ENCODE measurements around the gene NPY2R.

- no peak for TF ChIP-seq POLR2AphosphoS5 (IDR thresholded peaks at IDR 0.05)
- TF ChIP-seq MXI1 (conservative IDR thresholded peaks at IDR 0.05; ENCODE audit: poor library complexity, severe bottlenecking), result no peak
- TF ChIP-seq CTCF (IDR thresholded peaks at IDR 0.05; ENCODE audit: poor library complexity, severe bottlenecking), result no peak
- no peak for TF ChIP-seq REST (IDR thresholded peaks at IDR 0.05; ENCODE audit: borderline replicate concordance)
- no peak for TF ChIP-seq SMC3 (conservative IDR thresholded peaks at IDR 0.05; ENCODE audit: poor library complexity)
- no peak for TF ChIP-seq EZH2 (IDR thresholded peaks at IDR 0.05; ENCODE audit: borderline replicate concordance, insufficient read depth, low read length, poor library complexity, severe bottlenecking)
- TF ChIP-seq RAD21 (conservative IDR thresholded peaks at IDR 0.05), result no peak
Measured at GRCh38 chr4:155197757-155198156, 10.7 kb upstream of the NPY2R start.
